GM23338 (cell line): ENCODE measurements around the gene DIP2B. TPM values are rescaled to one million over a fixed set of nuclear protein-coding genes. Genes with fewer than 3 reads are reported as not detected.

Source experiments
- ATAC-seq: fragments of 200-7000 bp; cut with Tn5 transposase; 3 replicates; pipeline ENCODE4 v1.9.1; 2020
- DNase-seq: peaks from one replicate; pipeline ENCODE4 v3.0.0-alpha.2; 2015; ENCODE audit warnings: low spot score
- H2AFZ ChIP-seq: fragments of 200-600 bp; sonication (generic); 2 replicates; pipeline ENCODE4 v1.8.0; 2016; ENCODE audit warnings: antibody characterized with exemption, mild to moderate bottlenecking, moderate library complexity
- H3F3A ChIP-seq: fragments of 200-600 bp; sonication (generic); replicated peaks from 2 replicates; pipeline ENCODE4 v1.8.0; 2017; ENCODE audit warnings: antibody characterized with exemption, mixed run types, low read depth
- H3K27ac ChIP-seq: fragments of 200-600 bp; sonication (generic); 2 replicates; pipeline ENCODE4 v1.6.1; 2016; ENCODE audit warnings: low read depth
- H3K27me3 ChIP-seq: fragments of 200-600 bp; sonication (generic); 2 replicates; pipeline ENCODE4 v1.8.0; 2016; ENCODE audit warnings: mild to moderate bottlenecking, mixed run types, moderate library complexity; ENCODE audit not compliant: insufficient read depth
- H3K36me3 ChIP-seq: fragments of 200-600 bp; sonication (generic); 2 replicates; pipeline ENCODE4 v1.8.0; 2016; ENCODE audit warnings: mild to moderate bottlenecking; ENCODE audit not compliant: insufficient read depth
- H3K4me1 ChIP-seq: fragments of 200-600 bp; sonication (generic); 2 replicates; pipeline ENCODE4 v1.8.0; 2016; ENCODE audit warnings: mild to moderate bottlenecking, moderate library complexity; ENCODE audit not compliant: insufficient read depth
- H3K4me2 ChIP-seq: fragments of 200-600 bp; sonication (generic); 2 replicates; pipeline ENCODE4 v1.7.1; 2017; ENCODE audit warnings: mixed run types
- H3K4me3 ChIP-seq: fragments of 200-600 bp; sonication (generic); 2 replicates; pipeline ENCODE4 v1.6.1; 2016; ENCODE audit warnings: mixed run types
- H3K79me2 ChIP-seq: fragments of 200-600 bp; sonication (generic); replicated peaks from 2 replicates; pipeline ENCODE4 v1.8.0; 2017; ENCODE audit warnings: mild to moderate bottlenecking; ENCODE audit not compliant: insufficient read depth
- H3K9me2 ChIP-seq: fragments of 200-600 bp; sonication (generic); 2 replicates; pipeline ENCODE4 v1.8.0; 2017; ENCODE audit not compliant: insufficient read depth
- H4K20me1 ChIP-seq: fragments of 200-600 bp; sonication (generic); replicated peaks from 2 replicates; pipeline ENCODE4 v1.8.0; 2017; ENCODE audit warnings: mild to moderate bottlenecking; ENCODE audit not compliant: insufficient read depth
- H3K27ac Mint-ChIP-seq: 2 replicates; pipeline ENCODE4 v1.8.0; 2020; ENCODE audit warnings: inconsistent platforms, mild to moderate bottlenecking, moderate library complexity, mixed read lengths
- H3K27me3 Mint-ChIP-seq: 3 replicates; pipeline ENCODE4 v1.8.0; 2022; ENCODE audit warnings: low read depth, mild to moderate bottlenecking, moderate library complexity, mixed read lengths, inconsistent platforms; ENCODE audit not compliant: insufficient read depth, poor library complexity
- H3K36me3 Mint-ChIP-seq: 3 replicates; pipeline ENCODE4 v1.8.0; 2021; ENCODE audit warnings: low read depth, mild to moderate bottlenecking, inconsistent platforms, moderate library complexity, mixed read lengths
- H3K4me1 Mint-ChIP-seq: 3 replicates; pipeline ENCODE4 v1.8.0; 2020; ENCODE audit warnings: mild to moderate bottlenecking, inconsistent platforms, mixed read lengths
- H3K4me3 Mint-ChIP-seq: 3 replicates; pipeline ENCODE4 v1.8.0; 2021; ENCODE audit warnings: moderate library complexity, mild to moderate bottlenecking, inconsistent platforms, mixed read lengths
- H3K9me3 Mint-ChIP-seq: 3 replicates; pipeline ENCODE4 v1.8.0; 2020; ENCODE audit warnings: moderate library complexity, mild to moderate bottlenecking, inconsistent platforms, mixed read lengths
- CREB1 ChIP-seq: fragments of 250-450 bp; sonication (Bioruptor Pico); IDR thresholded peaks from 2 replicates; pipeline ENCODE4 v1.5.0; 2020; ENCODE audit warnings: low read depth, mild to moderate bottlenecking, moderate library complexity
- EZH2 ChIP-seq: fragments of 200-600 bp; sonication (generic); IDR thresholded peaks from one replicate; pipeline ENCODE4 v1.8.0; 2017; ENCODE audit warnings: antibody characterized with exemption, mild to moderate bottlenecking, low read depth; ENCODE audit not compliant: unreplicated experiment
- EZH2phosphoT487 ChIP-seq: fragments of 200-600 bp; sonication (generic); IDR thresholded peaks from one replicate; pipeline ENCODE4 v1.8.1; 2018; ENCODE audit warnings: antibody characterized with exemption; ENCODE audit not compliant: unreplicated experiment
- JUNB ChIP-seq: IDR thresholded peaks from one replicate; pipeline ENCODE4 v1.6.1; 2016; ENCODE audit warnings: antibody characterized with exemption; ENCODE audit not compliant: unreplicated experiment
- NANOG ChIP-seq: IDR thresholded peaks from 2 replicates; pipeline ENCODE4 v1.6.1; 2016; ENCODE audit warnings: antibody characterized with exemption, borderline replicate concordance
- POLR2AphosphoS5 ChIP-seq: IDR thresholded peaks from 2 replicates; pipeline ENCODE4 v1.6.1; 2016; ENCODE audit warnings: antibody characterized with exemption, low read depth
- STAT1 ChIP-seq: IDR thresholded peaks from one replicate; pipeline ENCODE4 v1.6.1; 2016; ENCODE audit warnings: antibody characterized with exemption; ENCODE audit not compliant: unreplicated experiment
- ZNF114 ChIP-seq: fragments of 250-450 bp; sonication (Bioruptor Pico); IDR thresholded peaks from 2 replicates; pipeline ENCODE4 v1.5.0; 2020; ENCODE audit warnings: mild to moderate bottlenecking, moderate library complexity
- ZNF331 ChIP-seq: fragments of 250-450 bp; sonication (Bioruptor Pico); IDR thresholded peaks from 2 replicates; pipeline ENCODE4 v1.5.0; 2020; ENCODE audit warnings: low read depth, mild to moderate bottlenecking, moderate library complexity
- polyA plus RNA-seq: library from polyadenylated mRNA; unstranded; fragments of >200 nt; fragmentation: Nextera tagmentation; extraction: Ambion mirVana; gene quantifications from 2 replicates; pipeline ENCODE4 v1.2.1, GENCODE V29; 2016
- total RNA-seq: library from RNA; depleted of rRNA; stranded (reverse); fragments of >200 nt; shearing (Covaris generic); gene quantifications from 2 replicates; pipeline ENCODE4 v1.2.3, GENCODE V29; 2014
- TF ChIP-seq, protein P1 (sequence below): IDR thresholded peaks from one replicate; pipeline ENCODE4 v1.6.1; 2018; ENCODE audit warnings: antibody characterized with exemption; ENCODE audit not compliant: unreplicated experiment
- TF ChIP-seq, protein P2 (sequence below): IDR thresholded peaks from 2 replicates; pipeline ENCODE4 v1.6.1; 2016; ENCODE audit warnings: antibody characterized with exemption
- TF ChIP-seq, protein P3 (sequence below), 2 experiments: fragments of 200-600 bp in 1 of 2; sonication (generic) in 1 of 2; conservative IDR thresholded peaks; 2 replicates each; pipeline versions ENCODE4 v1.5.1 to v1.6.1; 2016 to 2017; ENCODE audit warnings: antibody characterized with exemption in 2 of 2, low read depth in 2 of 2, mild to moderate bottlenecking in 2 of 2, moderate library complexity in 1 of 2
- TF ChIP-seq, protein P4 (sequence below): fragments of 250-450 bp; sonication (Bioruptor Pico); IDR thresholded peaks from 2 replicates; pipeline ENCODE4 v1.5.0; 2020; ENCODE audit warnings: mild to moderate bottlenecking, moderate library complexity

DIP2B gene
- total and polyA plus RNA-seq, 2 experiments from 2014 or later: 8.0 to 36.4 TPM

DNA sequence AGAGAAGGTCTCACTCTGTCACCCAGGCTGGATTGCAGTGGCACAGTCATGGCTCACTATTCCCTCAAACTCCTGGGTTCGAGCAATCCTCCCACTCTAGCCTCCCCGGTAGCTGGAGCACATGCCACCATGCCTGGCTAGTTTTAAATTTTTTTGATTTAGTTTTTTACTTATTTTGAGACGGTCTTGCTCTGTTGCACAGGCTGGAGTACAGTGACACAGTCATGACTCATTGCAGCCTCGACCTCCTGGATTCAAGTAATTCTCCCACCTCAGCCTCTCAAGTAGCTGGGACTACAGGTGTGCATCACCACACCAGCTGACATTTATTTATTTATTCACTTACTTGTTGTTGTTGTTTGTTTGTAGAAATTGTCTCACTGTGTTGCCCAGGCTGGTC lies 22.2 kb upstream of the DIP2B start:
- Histone ChIP-seq H3K4me2 (no peak overlapping the region), H3K27me3 (no peaks in the 10 kb centered on the region), H2AFZ (no peak overlapping the region), H3K4me3 (no peak overlapping the region), H3K4me1 (0 out of 2 replicates have a peak, but pooled peaks cover 4% of the 10 kb centered on the region), H3K9me2 (no peaks in the 10 kb centered on the region), H3K27ac (no peak overlapping the region), H3K79me2 (no peaks in the 10 kb centered on the region), H3F3A (no peaks in the 10 kb centered on the region), H3K36me3 (peaks cover 10% of the 10 kb centered on the region; the same call in 1 of the 2 replicates), H4K20me1 (no peaks in the 10 kb centered on the region; the same call in 1 of the 2 replicates)
- peaks cover 2% of the 10 kb centered on the region for H3K27me3 Mint-ChIP-seq
- DNase-seq: no peak
- H3K9me3 Mint-ChIP-seq: no peaks in the 10 kb centered on the region
- no peak overlapping the region for H3K27ac Mint-ChIP-seq
- H3K4me1 Mint-ChIP-seq: peaks cover 11% of the 10 kb centered on the region; the same call in 2 of the 3 replicates
- H3K4me3 Mint-ChIP-seq: no peak overlapping the region
- ATAC-seq: no peak
- no peaks in the 10 kb centered on the region; the same call in 2 of the 3 replicates for H3K36me3 Mint-ChIP-seq
- TF ChIP-seq POLR2AphosphoS5 (no peak), ZNF114 (CRISPR knock-in tag) (no peak), EZH2 (no peak), ZNF331 (no peak), CREB1 (no peak), EZH2phosphoT487 (no peak), NANOG (no peak), STAT1 (no peak), JUNB (no peak)
- TF ChIP-seq, protein P1, sequence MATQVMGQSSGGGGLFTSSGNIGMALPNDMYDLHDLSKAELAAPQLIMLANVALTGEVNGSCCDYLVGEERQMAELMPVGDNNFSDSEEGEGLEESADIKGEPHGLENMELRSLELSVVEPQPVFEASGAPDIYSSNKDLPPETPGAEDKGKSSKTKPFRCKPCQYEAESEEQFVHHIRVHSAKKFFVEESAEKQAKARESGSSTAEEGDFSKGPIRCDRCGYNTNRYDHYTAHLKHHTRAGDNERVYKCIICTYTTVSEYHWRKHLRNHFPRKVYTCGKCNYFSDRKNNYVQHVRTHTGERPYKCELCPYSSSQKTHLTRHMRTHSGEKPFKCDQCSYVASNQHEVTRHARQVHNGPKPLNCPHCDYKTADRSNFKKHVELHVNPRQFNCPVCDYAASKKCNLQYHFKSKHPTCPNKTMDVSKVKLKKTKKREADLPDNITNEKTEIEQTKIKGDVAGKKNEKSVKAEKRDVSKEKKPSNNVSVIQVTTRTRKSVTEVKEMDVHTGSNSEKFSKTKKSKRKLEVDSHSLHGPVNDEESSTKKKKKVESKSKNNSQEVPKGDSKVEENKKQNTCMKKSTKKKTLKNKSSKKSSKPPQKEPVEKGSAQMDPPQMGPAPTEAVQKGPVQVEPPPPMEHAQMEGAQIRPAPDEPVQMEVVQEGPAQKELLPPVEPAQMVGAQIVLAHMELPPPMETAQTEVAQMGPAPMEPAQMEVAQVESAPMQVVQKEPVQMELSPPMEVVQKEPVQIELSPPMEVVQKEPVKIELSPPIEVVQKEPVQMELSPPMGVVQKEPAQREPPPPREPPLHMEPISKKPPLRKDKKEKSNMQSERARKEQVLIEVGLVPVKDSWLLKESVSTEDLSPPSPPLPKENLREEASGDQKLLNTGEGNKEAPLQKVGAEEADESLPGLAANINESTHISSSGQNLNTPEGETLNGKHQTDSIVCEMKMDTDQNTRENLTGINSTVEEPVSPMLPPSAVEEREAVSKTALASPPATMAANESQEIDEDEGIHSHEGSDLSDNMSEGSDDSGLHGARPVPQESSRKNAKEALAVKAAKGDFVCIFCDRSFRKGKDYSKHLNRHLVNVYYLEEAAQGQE: no peak
- TF ChIP-seq, protein P2, sequence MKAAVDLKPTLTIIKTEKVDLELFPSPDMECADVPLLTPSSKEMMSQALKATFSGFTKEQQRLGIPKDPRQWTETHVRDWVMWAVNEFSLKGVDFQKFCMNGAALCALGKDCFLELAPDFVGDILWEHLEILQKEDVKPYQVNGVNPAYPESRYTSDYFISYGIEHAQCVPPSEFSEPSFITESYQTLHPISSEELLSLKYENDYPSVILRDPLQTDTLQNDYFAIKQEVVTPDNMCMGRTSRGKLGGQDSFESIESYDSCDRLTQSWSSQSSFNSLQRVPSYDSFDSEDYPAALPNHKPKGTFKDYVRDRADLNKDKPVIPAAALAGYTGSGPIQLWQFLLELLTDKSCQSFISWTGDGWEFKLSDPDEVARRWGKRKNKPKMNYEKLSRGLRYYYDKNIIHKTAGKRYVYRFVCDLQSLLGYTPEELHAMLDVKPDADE: no peak
- TF ChIP-seq, protein P3, sequence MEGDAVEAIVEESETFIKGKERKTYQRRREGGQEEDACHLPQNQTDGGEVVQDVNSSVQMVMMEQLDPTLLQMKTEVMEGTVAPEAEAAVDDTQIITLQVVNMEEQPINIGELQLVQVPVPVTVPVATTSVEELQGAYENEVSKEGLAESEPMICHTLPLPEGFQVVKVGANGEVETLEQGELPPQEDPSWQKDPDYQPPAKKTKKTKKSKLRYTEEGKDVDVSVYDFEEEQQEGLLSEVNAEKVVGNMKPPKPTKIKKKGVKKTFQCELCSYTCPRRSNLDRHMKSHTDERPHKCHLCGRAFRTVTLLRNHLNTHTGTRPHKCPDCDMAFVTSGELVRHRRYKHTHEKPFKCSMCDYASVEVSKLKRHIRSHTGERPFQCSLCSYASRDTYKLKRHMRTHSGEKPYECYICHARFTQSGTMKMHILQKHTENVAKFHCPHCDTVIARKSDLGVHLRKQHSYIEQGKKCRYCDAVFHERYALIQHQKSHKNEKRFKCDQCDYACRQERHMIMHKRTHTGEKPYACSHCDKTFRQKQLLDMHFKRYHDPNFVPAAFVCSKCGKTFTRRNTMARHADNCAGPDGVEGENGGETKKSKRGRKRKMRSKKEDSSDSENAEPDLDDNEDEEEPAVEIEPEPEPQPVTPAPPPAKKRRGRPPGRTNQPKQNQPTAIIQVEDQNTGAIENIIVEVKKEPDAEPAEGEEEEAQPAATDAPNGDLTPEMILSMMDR (conservative IDR thresholded peaks at IDR 0.05; ENCODE audit: low read depth in 2 of 2): no peak
- TF ChIP-seq, protein P4, sequence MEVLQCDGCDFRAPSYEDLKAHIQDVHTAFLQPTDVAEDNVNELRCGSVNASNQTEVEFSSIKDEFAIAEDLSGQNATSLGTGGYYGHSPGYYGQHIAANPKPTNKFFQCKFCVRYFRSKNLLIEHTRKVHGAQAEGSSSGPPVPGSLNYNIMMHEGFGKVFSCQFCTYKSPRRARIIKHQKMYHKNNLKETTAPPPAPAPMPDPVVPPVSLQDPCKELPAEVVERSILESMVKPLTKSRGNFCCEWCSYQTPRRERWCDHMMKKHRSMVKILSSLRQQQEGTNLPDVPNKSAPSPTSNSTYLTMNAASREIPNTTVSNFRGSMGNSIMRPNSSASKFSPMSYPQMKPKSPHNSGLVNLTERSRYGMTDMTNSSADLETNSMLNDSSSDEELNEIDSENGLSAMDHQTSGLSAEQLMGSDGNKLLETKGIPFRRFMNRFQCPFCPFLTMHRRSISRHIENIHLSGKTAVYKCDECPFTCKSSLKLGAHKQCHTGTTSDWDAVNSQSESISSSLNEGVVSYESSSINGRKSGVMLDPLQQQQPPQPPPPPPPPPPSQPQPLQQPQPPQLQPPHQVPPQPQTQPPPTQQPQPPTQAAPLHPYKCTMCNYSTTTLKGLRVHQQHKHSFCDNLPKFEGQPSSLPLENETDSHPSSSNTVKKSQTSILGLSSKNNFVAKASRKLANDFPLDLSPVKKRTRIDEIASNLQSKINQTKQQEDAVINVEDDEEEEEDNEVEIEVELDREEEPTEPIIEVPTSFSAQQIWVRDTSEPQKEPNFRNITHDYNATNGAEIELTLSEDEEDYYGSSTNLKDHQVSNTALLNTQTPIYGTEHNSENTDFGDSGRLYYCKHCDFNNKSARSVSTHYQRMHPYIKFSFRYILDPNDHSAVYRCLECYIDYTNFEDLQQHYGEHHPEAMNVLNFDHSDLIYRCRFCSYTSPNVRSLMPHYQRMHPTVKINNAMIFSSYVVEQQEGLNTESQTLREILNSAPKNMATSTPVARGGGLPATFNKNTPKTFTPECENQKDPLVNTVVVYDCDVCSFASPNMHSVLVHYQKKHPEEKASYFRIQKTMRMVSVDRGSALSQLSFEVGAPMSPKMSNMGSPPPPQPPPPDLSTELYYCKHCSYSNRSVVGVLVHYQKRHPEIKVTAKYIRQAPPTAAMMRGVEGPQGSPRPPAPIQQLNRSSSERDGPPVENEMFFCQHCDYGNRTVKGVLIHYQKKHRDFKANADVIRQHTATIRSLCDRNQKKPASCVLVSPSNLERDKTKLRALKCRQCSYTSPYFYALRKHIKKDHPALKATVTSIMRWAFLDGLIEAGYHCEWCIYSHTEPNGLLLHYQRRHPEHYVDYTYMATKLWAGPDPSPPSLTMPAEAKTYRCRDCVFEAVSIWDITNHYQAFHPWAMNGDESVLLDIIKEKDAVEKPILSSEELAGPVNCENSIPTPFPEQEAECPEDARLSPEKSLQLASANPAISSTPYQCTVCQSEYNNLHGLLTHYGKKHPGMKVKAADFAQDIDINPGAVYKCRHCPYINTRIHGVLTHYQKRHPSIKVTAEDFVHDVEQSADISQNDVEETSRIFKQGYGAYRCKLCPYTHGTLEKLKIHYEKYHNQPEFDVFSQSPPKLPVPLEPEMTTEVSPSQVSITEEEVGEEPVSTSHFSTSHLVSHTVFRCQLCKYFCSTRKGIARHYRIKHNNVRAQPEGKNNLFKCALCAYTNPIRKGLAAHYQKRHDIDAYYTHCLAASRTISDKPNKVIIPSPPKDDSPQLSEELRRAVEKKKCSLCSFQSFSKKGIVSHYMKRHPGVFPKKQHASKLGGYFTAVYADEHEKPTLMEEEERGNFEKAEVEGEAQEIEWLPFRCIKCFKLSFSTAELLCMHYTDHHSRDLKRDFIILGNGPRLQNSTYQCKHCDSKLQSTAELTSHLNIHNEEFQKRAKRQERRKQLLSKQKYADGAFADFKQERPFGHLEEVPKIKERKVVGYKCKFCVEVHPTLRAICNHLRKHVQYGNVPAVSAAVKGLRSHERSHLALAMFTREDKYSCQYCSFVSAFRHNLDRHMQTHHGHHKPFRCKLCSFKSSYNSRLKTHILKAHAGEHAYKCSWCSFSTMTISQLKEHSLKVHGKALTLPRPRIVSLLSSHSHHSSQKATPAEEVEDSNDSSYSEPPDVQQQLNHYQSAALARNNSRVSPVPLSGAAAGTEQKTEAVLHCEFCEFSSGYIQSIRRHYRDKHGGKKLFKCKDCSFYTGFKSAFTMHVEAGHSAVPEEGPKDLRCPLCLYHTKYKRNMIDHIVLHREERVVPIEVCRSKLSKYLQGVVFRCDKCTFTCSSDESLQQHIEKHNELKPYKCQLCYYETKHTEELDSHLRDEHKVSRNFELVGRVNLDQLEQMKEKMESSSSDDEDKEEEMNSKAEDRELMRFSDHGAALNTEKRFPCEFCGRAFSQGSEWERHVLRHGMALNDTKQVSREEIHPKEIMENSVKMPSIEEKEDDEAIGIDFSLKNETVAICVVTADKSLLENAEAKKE (CRISPR knock-in tag): no peak
